T47D (cell line): ENCODE measurements around the gene MAPK7.

Experiments
- DNase-seq, 2 experiments: peaks; one replicate each; pipeline versions ENCODE4 v3.0.0 to v3.0.0-alpha.2; 2011 to 2012; ENCODE audit warnings: low read depth in 1 of 2, low spot score in 1 of 2
- JUND ChIP-seq: IDR thresholded peaks from 2 replicates; pipeline ENCODE4 v1.6.1; 2012; ENCODE audit warnings: low read depth
- in situ Hi-C: cut with HindIII; loops from 2 replicates; pipeline ENCODE4 v1.10.0; 2016; ENCODE audit warnings: low sequenced_read_pairs, low pct_unique_long_range_greater_than_20kb

The MAPK7 gene

GRCh38 chr17:19378416-19379360 lies at the start of gene MAPK7:
Gene MAPK7, plus strand, starts transcription at chr17:19378498. Its CDS starts 403 bp downstream, at chr17:19378901.
- in situ Hi-C loops, result no loop called here
- TF ChIP-seq JUND, result no peak
- no peak for DNase-seq

GRCh38 chr17:19329136-19329535 lies 49.2 kb upstream of the MAPK7 start:
- in situ Hi-C loops, result no loop called here
- no peak for DNase-seq
- TF ChIP-seq JUND, result no peak

GRCh38 chr17:19329839-19330238 lies 48.5 kb upstream of the MAPK7 start:
- in situ Hi-C loops, result no loop called here
- DNase-seq, result no peak

GRCh38 chr17:19330271-19330670 lies 48.0 kb upstream of the MAPK7 start:
- no peak for TF ChIP-seq JUND
- DNase-seq, result no peak
- in situ Hi-C loops, result no loop called here

More at GRCh38 chr17:19329839-19330238, 48.5 kb upstream of the MAPK7 start:
- TF ChIP-seq JUND, result no peak

- in situ Hi-C loops, result no loop called here
- no peak for TF ChIP-seq JUND
- no peak for DNase-seq
Measured at GRCh38 chr17:19331134-19331533, 47.2 kb upstream of the MAPK7 start.

GRCh38 chr17:19331543-19332245 lies 46.6 kb upstream of the MAPK7 start:
- no peak for DNase-seq
- TF ChIP-seq JUND, result no peak
- in situ Hi-C loops, result no loop called here

GRCh38 chr17:19332371-19333131 lies 45.7 kb upstream of the MAPK7 start:
- in situ Hi-C loops, result no loop called here
- DNase-seq, result no peak

GRCh38 chr17:19333132-19333440 lies 45.2 kb upstream of the MAPK7 start:
- DNase-seq, result no peak
- in situ Hi-C loops, result no loop called here
- no peak for TF ChIP-seq JUND

More at GRCh38 chr17:19332371-19333131, 45.7 kb upstream of the MAPK7 start:
- TF ChIP-seq JUND, result no peak

- in situ Hi-C loops, result no loop called here
- no peak for TF ChIP-seq JUND
- DNase-seq, result no peak
Measured at GRCh38 chr17:19333736-19334290, 44.5 kb upstream of the MAPK7 start.

- in situ Hi-C loops, result no loop called here
- no peak for DNase-seq
- TF ChIP-seq JUND, result no peak
Measured at GRCh38 chr17:19334331-19334730, 44.0 kb upstream of the MAPK7 start.

- TF ChIP-seq JUND, result no peak
- no peak for DNase-seq
- in situ Hi-C loops, result no loop called here
Measured at GRCh38 chr17:19335951-19336631, 42.2 kb upstream of the MAPK7 start.

GRCh38 chr17:19336938-19337711 lies 41.2 kb upstream of the MAPK7 start:
- in situ Hi-C loops, result no loop called here

More at GRCh38 chr17:19336938-19337711, 41.2 kb upstream of the MAPK7 start:
- no peak for TF ChIP-seq JUND
- peak; percentile 64 to 81 for DNase-seq
